Femur (tissue), 1 donor: ENCODE measurements around the gene ASB10.

Experiments used
- DNase-seq: peaks from one replicate; pipeline ENCODE4 v3.0.0-alpha.2; 2017

Gene ASB10, protein sequence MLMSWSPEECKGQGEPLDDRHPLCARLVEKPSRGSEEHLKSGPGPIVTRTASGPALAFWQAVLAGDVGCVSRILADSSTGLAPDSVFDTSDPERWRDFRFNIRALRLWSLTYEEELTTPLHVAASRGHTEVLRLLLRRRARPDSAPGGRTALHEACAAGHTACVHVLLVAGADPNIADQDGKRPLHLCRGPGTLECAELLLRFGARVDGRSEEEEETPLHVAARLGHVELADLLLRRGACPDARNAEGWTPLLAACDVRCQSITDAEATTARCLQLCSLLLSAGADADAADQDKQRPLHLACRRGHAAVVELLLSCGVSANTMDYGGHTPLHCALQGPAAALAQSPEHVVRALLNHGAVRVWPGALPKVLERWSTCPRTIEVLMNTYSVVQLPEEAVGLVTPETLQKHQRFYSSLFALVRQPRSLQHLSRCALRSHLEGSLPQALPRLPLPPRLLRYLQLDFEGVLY

DNA sequence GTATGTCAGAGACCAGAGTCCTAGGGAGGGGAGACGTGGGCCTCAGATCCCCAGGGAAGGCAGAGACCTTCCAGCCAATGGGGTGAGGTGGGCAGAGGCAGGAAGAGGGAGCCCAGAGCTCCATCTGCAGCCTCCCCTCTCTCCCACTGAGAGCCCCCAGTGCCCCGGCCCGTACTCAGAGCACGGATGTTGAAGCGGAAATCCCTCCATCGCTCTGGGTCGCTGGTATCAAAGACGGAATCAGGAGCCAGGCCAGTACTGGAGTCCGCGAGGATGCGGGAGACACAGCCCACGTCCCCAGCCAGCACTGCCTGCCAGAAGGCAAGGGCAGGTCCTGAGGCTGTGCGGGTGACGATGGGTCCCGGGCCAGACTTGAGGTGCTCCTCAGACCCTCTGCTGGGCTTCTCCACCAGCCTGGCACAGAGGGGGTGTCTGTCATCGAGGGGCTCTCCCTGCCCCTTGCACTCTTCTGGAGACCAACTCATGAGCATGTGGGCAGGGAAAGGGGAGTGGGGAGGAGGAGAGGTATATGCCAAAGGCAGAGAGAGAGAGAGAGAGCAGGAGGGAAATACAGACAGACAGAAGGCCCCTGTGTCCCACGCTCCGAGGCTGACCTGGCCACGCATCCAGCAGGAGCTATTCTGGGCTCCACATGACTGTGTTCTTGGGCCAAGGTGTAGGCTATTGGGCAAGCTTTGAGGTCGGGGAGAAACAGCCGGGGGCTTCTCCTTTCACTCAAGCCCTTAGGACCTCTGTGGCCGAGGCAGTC, at the start of gene ASB10:
Gene ASB10, minus strand, starts transcription at position 611 of the 769 bp plus-strand sequence. Its CDS starts 120 bp downstream, at position 491.
- DNase-seq, result no peak

DNA sequence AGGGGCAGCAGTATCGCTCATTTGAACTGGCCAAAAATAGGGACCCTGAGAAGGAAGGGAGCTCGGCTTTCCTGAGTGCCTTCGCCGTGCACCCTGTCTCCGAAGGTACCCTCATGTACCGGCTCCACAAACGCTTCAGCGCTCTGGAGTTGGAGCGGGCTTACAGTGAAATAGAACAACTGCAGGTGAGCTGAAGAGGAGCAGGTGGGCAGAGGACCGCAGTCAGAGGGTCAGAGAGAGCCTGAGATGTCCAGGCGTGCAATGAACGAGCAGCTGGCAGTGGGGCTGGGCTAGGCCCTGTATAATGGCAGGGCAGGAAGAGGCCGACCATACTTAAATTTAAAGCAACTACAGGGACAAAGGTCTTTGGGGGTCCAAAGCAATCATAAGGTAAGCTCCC, 49.4 kb upstream of the ASB10 start:
- no peak for DNase-seq

DNA sequence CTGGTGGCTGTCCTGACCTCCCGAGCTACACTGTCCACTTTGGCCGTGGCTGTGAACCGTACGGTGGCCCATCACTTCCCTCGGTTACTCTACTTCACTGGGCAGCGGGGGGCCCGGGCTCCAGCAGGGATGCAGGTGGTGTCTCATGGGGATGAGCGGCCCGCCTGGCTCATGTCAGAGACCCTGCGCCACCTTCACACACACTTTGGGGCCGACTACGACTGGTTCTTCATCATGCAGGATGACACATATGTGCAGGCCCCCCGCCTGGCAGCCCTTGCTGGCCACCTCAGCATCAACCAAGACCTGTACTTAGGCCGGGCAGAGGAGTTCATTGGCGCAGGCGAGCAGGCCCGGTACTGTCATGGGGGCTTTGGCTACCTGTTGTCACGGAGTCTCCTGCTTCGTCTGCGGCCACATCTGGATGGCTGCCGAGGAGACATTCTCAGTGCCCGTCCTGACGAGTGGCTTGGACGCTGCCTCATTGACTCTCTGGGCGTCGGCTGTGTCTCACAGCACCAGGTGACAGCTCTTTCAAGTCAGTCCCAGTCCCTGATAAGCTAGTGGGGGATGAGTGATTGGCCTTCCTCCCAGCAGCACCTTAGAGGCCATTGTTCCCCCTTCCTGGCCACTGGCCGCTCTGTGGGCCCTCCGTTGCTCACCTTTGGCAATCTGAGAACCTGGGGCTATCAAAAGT, 48.2 kb upstream of the ASB10 start:
- DNase-seq, result no peak

DNA sequence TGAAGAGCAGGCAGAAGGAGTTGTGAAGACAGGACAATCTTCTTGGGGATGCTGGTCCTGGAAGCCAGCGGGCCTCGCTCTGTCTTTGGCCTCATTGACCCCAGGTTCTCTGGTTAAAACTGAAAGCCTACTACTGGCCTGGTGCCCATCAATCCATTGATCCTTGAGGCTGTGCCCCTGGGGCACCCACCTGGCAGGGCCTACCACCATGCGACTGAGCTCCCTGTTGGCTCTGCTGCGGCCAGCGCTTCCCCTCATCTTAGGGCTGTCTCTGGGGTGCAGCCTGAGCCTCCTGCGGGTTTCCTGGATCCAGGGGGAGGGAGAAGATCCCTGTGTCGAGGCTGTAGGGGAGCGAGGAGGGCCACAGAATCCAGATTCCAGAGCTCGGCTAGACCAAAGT, 46.8 kb upstream of the ASB10 start:
- DNase-seq, result no peak

DNA sequence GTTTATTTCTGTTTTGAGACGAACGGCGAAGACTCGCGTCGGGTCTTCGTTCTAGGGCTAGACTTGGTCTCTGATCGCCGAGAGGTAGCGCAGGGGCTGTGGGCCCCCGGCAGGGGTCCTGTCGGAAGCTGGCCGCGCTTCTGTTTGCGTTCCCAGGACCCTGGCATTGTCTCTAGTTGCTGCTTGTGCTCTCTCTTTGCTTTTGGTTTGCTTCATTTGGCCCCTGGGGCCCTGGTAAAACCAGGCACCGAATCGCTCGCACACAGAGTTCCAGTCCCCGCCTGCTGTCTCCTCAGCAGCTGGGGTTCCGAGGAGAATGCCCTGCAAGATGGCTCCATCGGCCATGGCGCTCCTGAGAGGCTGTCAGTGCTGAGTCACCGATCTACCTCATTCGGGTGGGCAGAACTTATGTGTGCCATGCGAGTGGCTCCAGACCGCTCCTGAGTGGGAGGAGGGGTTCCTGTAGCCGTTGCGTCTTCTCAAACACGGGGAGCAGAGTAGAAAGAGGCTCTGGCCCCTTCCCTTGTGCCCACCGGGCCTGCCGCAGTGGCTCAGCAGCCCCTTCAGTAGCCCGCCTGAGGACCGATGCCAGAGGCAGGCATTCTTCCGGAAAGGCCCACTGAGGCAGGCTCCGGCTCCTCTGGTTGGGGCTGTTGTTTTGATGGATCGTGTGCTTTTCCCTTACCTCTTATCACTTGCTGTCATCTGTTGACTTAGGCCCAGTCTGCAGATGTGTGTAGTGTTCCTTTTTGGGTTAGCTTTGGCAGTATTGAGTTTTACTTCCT, 46.1 kb upstream of the ASB10 start:
- DNase-seq, result peak; percentile 64

DNA sequence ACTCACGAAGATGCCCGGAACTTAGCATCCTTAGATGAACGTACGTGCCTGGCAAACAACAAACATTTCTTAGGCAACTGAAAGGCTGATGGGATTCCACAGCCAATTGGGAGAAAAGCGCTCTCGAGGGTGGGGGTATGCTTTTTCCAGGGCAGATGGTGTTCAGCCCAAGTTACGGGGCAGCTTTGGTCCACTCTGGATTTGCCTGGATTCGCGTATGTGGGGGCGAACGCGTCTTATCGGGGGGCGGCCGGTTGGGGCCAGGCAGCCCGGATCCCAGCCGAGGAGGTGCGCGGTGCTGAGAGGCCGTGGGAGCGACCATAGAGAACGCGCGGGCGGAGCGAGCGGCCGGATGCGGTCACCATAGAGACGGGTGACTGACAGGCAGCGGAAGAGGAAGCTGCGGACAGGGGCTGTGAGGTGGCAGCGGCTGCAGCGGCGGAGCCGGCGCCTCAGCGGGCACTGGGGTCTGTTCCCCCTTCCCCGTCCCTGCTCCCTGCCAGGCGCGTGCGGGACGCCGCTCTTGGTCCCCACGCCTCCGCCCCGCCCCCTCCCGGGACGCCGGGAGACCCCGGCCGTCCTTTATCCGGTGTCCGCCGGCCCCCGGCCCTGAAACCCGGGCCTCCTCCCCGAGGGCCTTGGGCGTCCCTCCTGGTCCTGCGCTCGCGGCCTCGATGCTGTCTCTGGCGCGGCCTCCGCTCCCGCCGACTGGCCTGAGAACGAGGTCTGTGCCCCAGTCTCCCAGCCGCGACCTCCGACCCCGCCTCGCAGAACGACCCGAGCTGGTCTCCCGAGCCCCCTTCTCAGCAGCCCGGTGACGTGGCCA, 45.3 kb upstream of the ASB10 start, which contains the start of gene CHPF2:
Gene CHPF2, plus strand, starts transcription at position 393 of the 826 bp plus-strand sequence. CDS start 1,529 bp downstream, outside the sequence.
- peak; percentile 94 for DNase-seq

DNA sequence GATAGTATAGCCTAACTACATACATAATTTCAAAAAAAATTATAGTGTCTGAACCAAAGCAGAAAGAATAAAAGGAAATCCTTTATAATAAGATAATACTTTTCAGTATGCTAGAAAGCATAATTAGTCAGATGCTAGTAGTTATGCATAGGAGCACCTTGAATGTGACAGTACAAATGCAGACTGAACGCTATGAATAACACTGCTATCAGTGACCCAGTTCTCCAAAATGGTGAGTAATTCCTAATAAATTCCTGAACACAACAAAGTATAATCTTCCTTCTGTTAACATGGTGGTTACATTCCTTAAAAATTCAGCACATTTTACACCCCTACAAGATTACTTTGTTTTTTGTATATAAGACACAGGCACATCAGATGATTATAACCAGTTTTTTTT, 44.0 kb upstream of the ASB10 start:
- no peak for DNase-seq

DNA sequence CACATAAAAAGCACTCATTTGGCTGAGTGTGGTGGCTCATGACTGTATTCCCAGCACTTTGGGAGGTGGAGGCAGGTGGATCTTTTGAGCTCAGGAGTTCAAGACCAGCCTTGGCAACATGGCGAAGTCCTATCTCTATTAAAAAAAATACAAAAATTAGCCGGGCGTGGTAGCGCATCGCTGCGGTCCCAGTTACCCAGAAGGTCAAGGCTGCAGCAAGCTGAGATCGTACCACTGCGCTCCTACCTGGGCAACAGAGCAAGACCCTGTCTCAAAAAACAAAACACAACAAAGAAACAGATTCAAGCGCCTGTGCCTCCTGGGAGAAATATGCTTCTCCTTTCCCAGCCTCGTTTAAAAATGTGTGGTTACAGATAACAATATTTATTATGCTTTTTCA, 42.2 kb upstream of the ASB10 start:
- DNase-seq, result no peak

DNA sequence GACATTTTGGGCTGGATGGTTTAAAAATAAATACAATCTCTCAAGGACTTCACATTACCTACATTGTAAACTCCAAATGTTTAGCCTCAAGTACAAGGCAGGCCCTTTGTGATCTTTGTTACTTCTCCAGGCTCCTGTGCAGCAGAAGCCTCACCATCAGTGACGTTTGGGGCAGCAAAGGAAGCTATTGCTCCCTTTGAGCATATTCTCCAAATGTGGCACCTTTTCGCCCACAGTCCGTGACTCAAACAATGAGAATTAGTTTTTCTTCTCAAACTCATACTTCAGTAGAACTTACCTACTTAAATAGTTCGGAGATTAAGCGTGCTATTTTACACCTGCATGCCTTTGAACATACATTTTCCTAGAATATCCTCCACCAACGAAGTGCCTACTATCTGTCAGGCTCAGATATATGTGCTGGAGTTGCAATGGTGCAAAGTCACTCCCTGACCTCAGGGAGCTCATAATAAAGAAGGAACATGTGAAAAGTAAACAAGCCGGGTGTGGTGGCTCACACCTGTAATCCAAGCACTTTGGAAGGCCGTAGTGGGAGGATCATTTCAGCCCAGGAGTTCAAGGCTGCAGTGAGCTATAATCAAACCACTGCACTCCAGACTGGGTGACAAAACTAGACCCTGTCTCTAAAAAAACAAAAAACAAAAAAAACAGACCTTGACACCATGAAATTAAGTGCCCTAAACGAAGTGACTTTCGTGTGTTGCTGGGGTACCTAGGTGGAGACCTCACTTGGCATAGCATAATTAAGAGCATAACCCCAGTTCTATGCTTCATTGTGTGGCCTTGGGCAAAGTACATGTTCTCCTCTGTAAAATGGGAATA, 41.2 kb upstream of the ASB10 start:
- no peak for DNase-seq

DNA sequence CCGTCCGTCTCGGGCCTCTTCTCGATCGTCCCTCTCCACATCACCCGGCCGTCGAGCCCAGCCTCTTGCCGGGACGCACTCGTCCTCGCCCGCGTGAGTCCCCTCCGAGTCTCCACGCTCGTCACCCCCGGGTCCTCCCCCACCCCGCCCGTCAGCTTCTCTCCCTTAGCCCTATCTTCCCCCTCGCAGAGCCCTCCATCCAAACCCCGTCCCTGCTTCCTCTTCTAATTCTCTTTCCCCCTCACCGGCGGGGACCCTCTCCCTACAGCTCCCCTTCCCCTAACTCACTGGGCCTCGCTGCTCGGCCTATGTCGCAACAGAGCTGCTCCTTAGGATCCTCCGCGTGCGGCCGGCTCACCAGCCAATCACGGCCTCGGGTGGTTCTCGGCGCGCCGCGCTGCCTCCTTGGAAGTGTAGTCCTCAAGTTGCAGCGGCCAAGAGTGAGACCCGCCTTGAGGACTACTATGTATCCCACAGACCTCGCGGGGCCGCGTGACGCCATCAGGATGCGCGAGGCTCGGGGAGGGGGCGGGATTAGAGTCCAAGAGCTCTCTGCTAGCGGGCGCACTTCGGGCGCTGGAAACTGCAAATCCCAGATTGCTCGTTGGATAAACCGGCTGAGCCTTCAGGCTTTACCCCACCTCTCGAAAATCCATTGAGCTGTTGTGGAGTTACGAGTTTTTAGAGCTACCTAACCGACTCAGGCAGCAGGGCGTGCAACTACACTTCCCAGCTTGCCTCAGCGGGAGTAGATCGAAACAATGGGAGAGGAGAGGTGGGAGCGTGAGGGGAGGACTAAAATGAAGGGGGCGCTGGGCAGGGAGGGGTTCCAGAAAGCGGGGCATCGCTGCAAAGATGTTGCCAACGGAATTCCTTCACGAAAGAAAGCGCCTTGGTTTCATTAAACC, 40.1 kb upstream of the ASB10 start, which contains the start of gene ABCF2:
Gene ABCF2, minus strand, starts transcription at position 331 of the 908 bp plus-strand sequence. CDS start 747 bp downstream, outside the sequence.
- peak; percentile 100 for DNase-seq

DNA sequence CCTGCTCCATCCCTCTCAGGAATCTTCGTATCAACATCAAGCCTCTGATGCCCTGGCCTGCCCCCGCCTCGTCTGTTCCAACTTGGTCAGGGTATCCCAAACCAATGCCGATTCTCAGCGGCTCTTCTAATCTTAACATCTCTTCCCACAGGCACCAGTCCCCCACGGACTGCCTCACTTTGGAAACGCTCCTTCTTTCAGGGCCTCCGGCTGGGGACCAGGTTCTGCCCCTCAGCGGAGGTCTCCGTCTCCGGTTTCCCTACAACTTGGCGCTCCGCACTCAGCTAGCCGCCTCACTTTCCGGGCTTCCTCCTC, 39.5 kb upstream of the ASB10 start:
- DNase-seq, result no peak

DNA sequence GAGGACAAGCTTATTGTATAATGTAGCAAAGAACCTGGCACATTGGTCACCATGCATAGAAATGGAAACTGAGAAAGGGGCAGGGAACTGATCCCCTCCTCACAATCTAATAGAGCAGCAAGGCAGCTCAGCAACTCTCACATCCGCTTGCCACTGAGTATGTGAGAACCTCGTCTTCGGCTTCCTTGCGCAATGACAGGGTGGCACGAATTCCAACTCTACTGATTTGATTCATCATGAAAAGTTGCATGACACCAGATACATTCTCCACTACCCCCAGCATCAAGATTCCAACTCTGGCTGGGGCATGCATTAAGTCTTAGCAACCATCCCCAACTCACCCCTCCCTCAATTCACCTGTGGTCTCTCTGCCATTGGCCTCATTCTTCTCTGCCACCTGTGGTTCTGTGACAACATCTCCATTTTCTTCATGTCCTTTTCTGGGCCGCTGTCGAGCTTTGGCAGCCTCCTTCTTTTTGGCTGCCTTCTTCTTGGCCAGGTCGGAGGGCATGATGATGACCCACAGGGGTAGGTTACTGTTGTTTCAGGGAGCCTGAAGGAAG, 39.0 kb upstream of the ASB10 start:
- no peak for DNase-seq

DNA sequence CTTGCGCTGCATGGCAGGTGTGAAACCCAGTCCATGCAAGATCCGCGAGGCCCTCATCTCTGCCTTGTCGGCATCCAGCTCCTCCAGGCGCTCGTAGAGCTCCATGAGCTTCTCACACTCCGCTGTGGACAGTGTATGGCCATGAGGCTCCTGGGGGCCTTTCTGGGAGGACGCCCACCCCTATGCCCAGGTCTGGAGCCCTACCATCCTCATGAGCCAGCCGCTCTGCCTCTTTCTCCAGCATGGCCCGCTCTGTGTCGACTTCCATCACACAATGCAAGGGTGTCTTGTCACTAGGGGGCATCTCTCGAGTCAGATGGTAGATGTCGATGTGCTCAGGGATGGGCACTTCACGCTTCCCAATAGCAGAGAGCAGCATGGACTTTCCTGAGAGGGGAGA, 36.7 kb upstream of the ASB10 start:
- DNase-seq, result no peak

DNA sequence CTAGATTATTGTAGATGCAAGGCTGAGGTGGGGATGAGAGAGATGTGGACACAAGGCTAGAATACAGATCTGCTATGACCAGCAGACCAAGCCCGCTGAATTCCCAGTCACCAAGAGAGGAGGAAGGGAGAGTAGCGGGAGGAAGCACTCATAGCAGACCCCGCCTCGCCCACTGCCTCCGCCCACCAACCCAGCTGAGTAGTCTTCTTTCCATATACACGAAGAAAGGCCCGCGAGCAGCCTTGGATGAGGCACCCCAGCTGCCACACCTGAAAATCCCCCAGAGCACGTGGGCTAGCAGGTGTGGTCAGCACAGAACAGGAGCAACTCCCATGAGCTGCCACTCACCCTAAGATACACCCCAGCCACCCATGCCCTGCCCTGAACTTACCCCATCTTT, 31.1 kb upstream of the ASB10 start:
- no peak for DNase-seq

DNA sequence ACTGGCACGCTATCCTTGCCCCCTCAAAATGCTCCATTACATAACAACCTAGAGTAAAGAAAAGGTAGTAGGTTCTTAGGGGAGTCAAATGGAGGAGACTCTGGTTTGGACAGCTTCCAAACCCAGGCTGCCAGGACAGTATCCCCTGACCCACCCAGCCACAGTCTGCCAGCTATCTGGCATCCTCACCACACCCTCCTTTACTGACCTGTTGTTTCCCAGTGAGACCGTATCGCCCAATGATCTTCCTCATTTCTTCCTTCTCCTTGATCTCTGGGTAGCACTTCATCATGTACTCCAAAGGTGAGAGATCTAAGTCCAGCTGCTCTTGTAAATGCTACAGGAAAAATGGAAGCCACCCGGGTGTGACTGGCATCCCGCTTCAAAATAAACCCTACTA, 28.3 kb upstream of the ASB10 start:
- DNase-seq, result no peak

DNA sequence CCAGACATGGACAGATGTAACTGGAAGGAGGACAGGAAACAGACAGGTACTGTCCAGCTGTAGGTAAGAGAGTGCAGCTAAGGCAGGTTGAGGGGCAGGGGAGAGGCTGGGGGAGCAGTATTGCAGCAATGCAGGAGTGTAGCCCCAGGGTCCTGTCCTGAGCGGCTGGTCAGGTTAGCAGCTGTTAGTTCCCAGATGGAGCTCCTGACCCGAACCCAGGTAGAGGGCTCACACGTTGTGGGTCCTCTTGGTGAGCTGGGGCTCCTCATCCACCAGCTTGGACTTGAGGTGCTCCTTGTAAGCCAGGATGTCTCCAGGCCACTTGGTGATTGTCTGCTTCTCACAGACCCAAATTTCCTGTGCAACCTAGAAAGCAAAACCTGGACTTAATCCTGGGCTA, 26.8 kb upstream of the ASB10 start:
- no peak for DNase-seq

DNA sequence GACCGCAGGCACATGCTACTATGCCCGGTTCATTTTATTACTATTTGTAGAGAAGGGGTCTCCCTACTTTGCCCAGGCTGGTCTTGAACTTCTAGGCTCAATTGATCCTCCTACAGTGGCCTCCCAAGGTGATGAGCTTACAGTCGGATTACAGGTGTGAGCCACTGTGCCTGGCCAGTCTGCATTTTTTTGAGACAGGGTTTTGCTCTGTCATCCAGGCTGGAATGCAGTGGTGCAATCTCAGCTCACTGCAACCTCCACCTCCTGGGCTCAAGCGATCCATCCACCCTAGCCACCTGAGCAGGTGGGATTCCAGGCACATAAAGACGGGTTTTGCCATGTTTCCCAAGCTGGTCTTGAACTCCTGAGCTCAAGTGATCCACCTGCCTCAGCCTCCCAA, 25.6 kb upstream of the ASB10 start:
- DNase-seq, result no peak

DNA sequence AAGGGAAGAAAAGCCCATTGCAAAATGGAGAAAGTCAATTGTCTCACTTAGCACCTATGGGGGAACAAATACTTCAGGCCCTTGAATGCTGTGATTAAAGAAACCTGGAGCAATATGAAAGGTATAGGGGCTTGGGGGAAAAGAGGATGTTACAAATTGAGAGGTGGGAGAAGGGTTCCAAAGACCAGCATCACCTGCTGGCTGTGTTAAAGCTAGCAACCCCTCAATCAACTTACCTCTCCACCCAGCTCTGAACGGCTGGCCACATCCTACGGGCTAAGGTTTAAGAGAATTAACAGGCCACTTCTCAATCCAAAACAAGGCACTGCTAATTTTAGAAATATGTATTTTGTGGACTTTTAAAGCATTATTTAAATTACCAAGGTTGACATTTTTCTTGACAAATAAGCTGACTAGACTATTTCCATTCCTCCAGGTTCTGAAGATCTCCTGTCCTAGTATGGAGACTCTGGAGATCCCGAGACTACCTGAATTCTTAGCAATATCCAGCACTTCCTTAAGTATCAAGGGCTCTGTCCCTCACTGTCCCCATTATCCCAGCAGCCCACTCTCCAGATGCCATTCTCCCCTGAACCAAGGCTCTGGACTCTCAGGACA, 24.2 kb upstream of the ASB10 start:
- DNase-seq, result no peak
